ENCODE results near the gene CALCR. TPM values are rescaled to one million over a fixed set of nuclear protein-coding genes. Genes with fewer than 3 reads are reported as not detected.

CALCR gene
- total RNA-seq, 1 donor from 2014 or later: not detected

DNA sequence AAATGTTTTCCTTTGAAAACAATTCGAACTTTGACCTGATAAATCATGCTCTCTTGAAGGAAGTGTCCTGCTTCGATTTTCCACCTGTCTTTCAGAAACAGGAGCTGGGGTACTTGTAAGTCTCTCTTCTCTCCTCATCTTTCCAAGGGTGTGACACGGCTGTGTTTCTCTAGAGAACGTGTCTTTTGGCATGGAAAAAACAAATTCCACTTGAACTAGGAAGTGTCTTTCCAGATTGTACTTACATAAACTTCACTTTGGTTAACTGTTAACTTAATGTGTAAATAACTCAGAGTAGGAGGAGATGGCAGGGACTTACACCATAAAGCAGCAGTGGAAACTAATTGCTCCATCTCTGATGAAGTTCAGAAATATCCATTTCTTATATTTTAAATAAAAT is 4.2 kb upstream of the CALCR start:
- no peaks in the 10 kb centered on the region for H3K4me1 ChIP-seq
- TF ChIP-seq, protein P1, sequence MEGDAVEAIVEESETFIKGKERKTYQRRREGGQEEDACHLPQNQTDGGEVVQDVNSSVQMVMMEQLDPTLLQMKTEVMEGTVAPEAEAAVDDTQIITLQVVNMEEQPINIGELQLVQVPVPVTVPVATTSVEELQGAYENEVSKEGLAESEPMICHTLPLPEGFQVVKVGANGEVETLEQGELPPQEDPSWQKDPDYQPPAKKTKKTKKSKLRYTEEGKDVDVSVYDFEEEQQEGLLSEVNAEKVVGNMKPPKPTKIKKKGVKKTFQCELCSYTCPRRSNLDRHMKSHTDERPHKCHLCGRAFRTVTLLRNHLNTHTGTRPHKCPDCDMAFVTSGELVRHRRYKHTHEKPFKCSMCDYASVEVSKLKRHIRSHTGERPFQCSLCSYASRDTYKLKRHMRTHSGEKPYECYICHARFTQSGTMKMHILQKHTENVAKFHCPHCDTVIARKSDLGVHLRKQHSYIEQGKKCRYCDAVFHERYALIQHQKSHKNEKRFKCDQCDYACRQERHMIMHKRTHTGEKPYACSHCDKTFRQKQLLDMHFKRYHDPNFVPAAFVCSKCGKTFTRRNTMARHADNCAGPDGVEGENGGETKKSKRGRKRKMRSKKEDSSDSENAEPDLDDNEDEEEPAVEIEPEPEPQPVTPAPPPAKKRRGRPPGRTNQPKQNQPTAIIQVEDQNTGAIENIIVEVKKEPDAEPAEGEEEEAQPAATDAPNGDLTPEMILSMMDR (IDR thresholded peaks at IDR 0.05): no peak
- H3K9me3 ChIP-seq: no peaks in the 10 kb centered on the region
- no peaks in the 10 kb centered on the region for H3K36me3 ChIP-seq
- DNase-seq (ENCODE audit: low spot score in 2 of 2): no peak
- no peak overlapping the region for H3K27ac ChIP-seq
- H3K27me3 ChIP-seq: no peaks in the 10 kb centered on the region
- no peak overlapping the region for H3K4me3 ChIP-seq
- intact Hi-C loops (cut with DNase I): no loop called here

DNA sequence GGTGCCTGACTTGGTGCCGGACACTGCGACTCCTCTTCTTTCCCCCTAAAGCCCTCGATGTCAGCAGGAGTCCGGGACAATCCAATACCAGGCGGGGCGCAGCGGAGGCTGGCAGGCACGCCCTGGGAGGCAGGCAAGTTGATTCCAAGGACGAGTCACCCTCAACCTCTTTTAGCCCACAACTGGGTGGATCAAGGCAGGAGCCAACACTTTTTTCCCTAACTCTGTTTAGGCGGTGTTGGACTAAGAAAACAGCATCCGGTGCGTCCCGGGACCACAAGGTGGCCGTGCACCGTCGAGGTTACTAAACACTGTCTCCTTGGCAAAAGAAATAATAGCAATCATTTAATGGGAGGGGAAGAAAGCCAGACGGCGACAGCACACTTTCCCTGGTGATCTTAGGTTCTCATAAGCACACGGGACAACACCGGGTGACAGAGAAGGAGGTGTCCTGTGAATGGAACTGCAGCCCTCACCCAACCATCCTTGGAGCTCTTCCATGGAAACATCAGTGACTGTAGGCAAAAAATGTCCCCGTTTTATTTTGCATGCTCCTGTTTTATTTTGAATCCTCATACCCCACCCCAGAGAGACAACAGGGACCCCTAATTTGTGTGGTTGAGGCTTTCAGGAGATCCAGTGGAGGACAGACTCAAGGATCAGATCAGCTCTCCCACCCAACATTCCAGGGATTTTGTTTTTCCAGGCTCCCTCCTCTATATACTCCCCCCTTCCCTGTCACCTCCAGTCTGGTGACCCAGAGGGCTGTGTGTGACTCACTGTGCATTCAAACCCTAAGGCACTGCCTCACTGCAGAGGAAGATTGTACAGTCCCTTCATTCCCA is 1.3 kb upstream of the CALCR start:
- intact Hi-C loops (cut with DNase I): no loop called here

DNA sequence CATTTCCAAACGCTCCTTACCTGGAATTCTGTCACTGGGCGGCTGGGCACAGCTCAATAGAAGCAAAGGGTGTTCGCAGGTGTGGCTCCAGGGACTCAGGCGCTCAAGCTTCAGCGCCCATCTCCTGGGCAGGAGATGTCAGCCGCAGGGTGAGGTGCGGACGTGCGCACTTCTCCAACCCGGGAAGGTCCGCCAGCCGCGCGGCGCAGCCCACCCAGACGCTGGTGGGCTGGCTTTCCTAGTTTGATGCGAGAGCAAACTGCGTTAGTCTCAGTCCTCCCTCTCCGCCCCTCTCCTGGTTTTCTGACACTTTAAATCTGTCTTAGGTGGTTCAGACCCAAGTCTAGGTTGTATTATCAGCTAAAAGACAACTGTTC is 267 bp downstream of the CALCR start:
- TF ChIP-seq, protein P1 (IDR thresholded peaks at IDR 0.05): no peak
- DNase-seq (ENCODE audit: low spot score in 2 of 2): no peak
- no peaks in the 10 kb centered on the region for H3K27me3 ChIP-seq
- H3K27ac ChIP-seq: no peak overlapping the region
- peak overlapping the region in 1 of 2 donors; percentile 8 for H3K4me3 ChIP-seq
- H3K9me3 ChIP-seq: no peaks in the 10 kb centered on the region
- no peaks in the 10 kb centered on the region for H3K4me1 ChIP-seq
- H3K36me3 ChIP-seq: no peaks in the 10 kb centered on the region
- intact Hi-C loops (cut with DNase I): no loop called here

More for the DNA sequence above, 1.3 kb upstream of the CALCR start:
- TF ChIP-seq, protein P1 (IDR thresholded peaks at IDR 0.05): no peak
- no peak overlapping the region for H3K27ac ChIP-seq
- H3K36me3 ChIP-seq: no peaks in the 10 kb centered on the region
- no peaks in the 10 kb centered on the region for H3K27me3 ChIP-seq
- no peaks in the 10 kb centered on the region for H3K4me1 ChIP-seq
- peak overlapping the region; percentile 8 to 10 for H3K4me3 ChIP-seq
- DNase-seq (ENCODE audit: low spot score in 2 of 2): no peak
- no peaks in the 10 kb centered on the region for H3K9me3 ChIP-seq

DNA sequence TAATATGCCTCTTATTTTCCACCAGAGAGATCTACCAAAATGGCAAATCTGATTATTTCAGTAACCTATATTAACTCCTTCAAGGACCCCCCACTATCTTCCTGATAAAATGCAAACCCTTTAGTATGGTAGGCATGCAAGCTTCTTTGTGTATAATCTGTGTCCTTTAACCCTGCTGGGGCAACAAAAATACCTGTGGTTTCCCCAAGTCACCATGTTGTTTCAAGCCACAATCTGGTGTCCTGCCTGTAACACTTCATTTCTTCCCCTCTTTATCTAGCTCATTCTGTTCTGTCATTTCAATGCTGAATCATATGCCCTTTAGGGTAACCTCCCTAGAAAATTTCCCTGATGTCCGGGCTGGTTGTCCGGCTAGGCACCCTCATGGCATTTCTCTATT is 5.3 kb downstream of the CALCR start:
- intact Hi-C loops (cut with DNase I): no loop called here
- no peaks in the 10 kb centered on the region for H3K9me3 ChIP-seq
- no peaks in the 10 kb centered on the region for H3K4me1 ChIP-seq
- TF ChIP-seq, protein P1 (IDR thresholded peaks at IDR 0.05): no peak
- no peak overlapping the region for H3K27ac ChIP-seq
- H3K27me3 ChIP-seq: no peaks in the 10 kb centered on the region
- no peak overlapping the region for H3K4me3 ChIP-seq
- DNase-seq (ENCODE audit: low spot score in 2 of 2): no peak
- H3K36me3 ChIP-seq: no peaks in the 10 kb centered on the region

DNA sequence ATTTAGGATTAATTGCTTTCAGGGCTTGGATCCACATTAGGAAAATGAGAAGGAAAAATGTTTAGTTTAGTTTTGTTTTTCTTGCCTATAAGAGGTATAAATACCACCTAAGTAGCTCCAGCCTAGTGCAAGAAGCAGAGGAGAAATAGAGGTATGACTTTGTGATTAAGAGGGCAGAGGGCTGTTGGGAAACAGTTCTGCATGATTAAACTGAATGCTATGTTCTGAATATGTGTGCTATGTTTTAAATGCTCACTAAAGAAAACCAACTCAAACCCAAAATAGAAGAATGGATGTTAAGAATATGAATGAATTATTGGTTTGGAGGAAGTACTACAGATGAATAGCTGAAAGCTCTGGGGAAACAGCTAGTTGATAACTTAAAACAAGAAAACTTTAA is 7.6 kb downstream of the CALCR start:
- Histone ChIP-seq H3K9me3 (no peaks in the 10 kb centered on the region), H3K4me3 (no peak overlapping the region), H3K4me1 (no peaks in the 10 kb centered on the region), H3K36me3 (no peaks in the 10 kb centered on the region), H3K27me3 (no peaks in the 10 kb centered on the region), H3K27ac (no peak overlapping the region)
- intact Hi-C loops (cut with DNase I): no loop called here
- TF ChIP-seq, protein P1 (IDR thresholded peaks at IDR 0.05): no peak
- DNase-seq (ENCODE audit: low spot score in 2 of 2): no peak

Measured in ascending aorta (tissue), 2 donors.